SK-N-SH (cell line): ENCODE measurements around the gene PRKG1. TPM values are rescaled to one million over a fixed set of nuclear protein-coding genes. Genes with fewer than 3 reads are reported as not detected.

ENCODE experiments used
- CTCF ChIA-PET: fragments of 300-600, 350-600 bp; formaldehyde crosslinking; extraction: SDS; loops from one replicate; lab custom pipeline; 2021; lab: Yijun Ruan, JAX
- POLR2A ChIA-PET: fragments of 350-600 bp; sonication (Branson Sonifier 250); formaldehyde crosslinking; extraction: SDS; loops from one replicate; lab custom pipeline; 2020; ENCODE audit warnings: antibody characterized with exemption, inconsistent platforms; lab: Yijun Ruan, JAX
- DNase-seq: peaks from one replicate; pipeline ENCODE4 v3.0.0; 2012
- H2AFZ ChIP-seq: fragments of 200-600 bp; sonication (generic); 2 replicates; pipeline ENCODE4 v1.8.1; 2016; ENCODE audit warnings: antibody characterized with exemption, mild to moderate bottlenecking, low read depth
- H3F3A ChIP-seq: fragments of 200-600 bp; sonication (generic); replicated peaks from 2 replicates; pipeline ENCODE3; 2016; ENCODE audit warnings: antibody characterized with exemption, mild to moderate bottlenecking; ENCODE audit not compliant: insufficient read depth
- H3K27ac ChIP-seq, 2 experiments: fragments of 200-500 bp in 1 of 2; fragments of 200-600 bp in 1 of 2; sonication (Bioruptor generic) in 1 of 2; sonication (generic), shearing (Covaris generic) in 1 of 2; 2 replicates each; pipeline versions ENCODE4 v1.5.1 to v1.6.1; 2014 to 2016; ENCODE audit warnings: low read depth in 2 of 2, inconsistent platforms in 1 of 2, low read length in 1 of 2, mild to moderate bottlenecking in 1 of 2, mixed read lengths in 1 of 2
- H3K27me3 ChIP-seq: fragments of 200-600 bp; sonication (generic), shearing (Covaris generic); 2 replicates; pipeline ENCODE4 v1.6.1; 2016; ENCODE audit warnings: mixed run types; ENCODE audit not compliant: insufficient read depth
- H3K36me3 ChIP-seq, 2 experiments: fragments of 200-500 bp in 1 of 2; fragments of 200-600 bp in 1 of 2; sonication (Bioruptor generic) in 1 of 2; sonication (generic) in 1 of 2; replicated peaks in 1 of 2; 2 replicates each; pipeline versions ENCODE3 to v1.5.1; 2014 to 2016; ENCODE audit warnings: low read length in 1 of 2, mild to moderate bottlenecking in 1 of 2; ENCODE audit not compliant: insufficient read depth in 2 of 2, control insufficient read depth in 1 of 2
- H3K4me1 ChIP-seq, 2 experiments: fragments of 200-500 bp in 1 of 2; fragments of 200-600 bp in 1 of 2; sonication (Bioruptor generic) in 1 of 2; sonication (generic), shearing (Covaris generic) in 1 of 2; 2 replicates each; pipeline versions ENCODE4 v1.5.1 to v1.6.1; 2014 to 2016; ENCODE audit warnings: low read depth in 1 of 2, low read length in 1 of 2, mixed run types in 1 of 2; ENCODE audit not compliant: insufficient read depth in 2 of 2, control insufficient read depth in 1 of 2
- H3K4me2 ChIP-seq: fragments of 200-600 bp; sonication (generic), shearing (Covaris generic); 2 replicates; pipeline ENCODE4 v1.6.1; 2017; ENCODE audit warnings: mixed run types
- H3K4me3 ChIP-seq, 2 experiments: fragments of 200-500 bp in 1 of 2; fragments of 200-600 bp in 1 of 2; sonication (Bioruptor generic) in 1 of 2; sonication (generic), shearing (Covaris generic) in 1 of 2; 2 replicates each; pipeline versions ENCODE4 v1.5.1 to v1.8.1; 2014 to 2016; ENCODE audit warnings: low read depth in 2 of 2, inconsistent platforms in 1 of 2, low read length in 1 of 2, mild to moderate bottlenecking in 1 of 2, mixed read lengths in 1 of 2, moderate library complexity in 1 of 2
- H3K79me2 ChIP-seq: fragments of 200-600 bp; sonication (generic); 2 replicates; pipeline ENCODE4 v1.8.1; 2017; ENCODE audit warnings: mild to moderate bottlenecking; ENCODE audit not compliant: insufficient read depth
- H3K9ac ChIP-seq: fragments of 200-600 bp; sonication (generic); 2 replicates; pipeline ENCODE4 v1.6.1; 2017; ENCODE audit warnings: mixed run types
- H3K9me2 ChIP-seq: fragments of 200-600 bp; sonication (generic); 2 replicates; pipeline ENCODE4 v1.6.1; 2017; ENCODE audit warnings: mixed run types
- H3K9me3 ChIP-seq: fragments of 200-600 bp; sonication (generic); 2 replicates; pipeline ENCODE4 v1.6.1; 2017; ENCODE audit warnings: mixed run types, mild to moderate bottlenecking, moderate library complexity
- H4K20me1 ChIP-seq: fragments of 200-600 bp; sonication (generic); 2 replicates; pipeline ENCODE4 v1.6.1; 2017; ENCODE audit warnings: mild to moderate bottlenecking, mixed run types; ENCODE audit not compliant: insufficient read depth
- CHD2 ChIP-seq: fragments of 150-350 bp; IDR thresholded peaks from 2 replicates; pipeline ENCODE4 v1.6.1; 2018; ENCODE audit warnings: low read length; ENCODE audit not compliant: partially characterized antibody
- CTCF ChIP-seq: fragments of 200-600 bp; sonication (generic); IDR thresholded peaks from 2 replicates; pipeline ENCODE4 v1.6.1; 2017; ENCODE audit warnings: antibody characterized with exemption, mild to moderate bottlenecking, moderate library complexity
- EZH2phosphoT487 ChIP-seq: fragments of 200-600 bp; sonication (generic); IDR thresholded peaks from 2 replicates; pipeline ENCODE4 v1.6.1; 2017; ENCODE audit warnings: low read depth, mixed run types, mild to moderate bottlenecking, antibody characterized with exemption, moderate library complexity, borderline replicate concordance
- FOXJ3 ChIP-seq: sonication (generic); formaldehyde crosslinking; IDR thresholded peaks from 2 replicates; pipeline ENCODE4 v1.5.1; 2020; ENCODE audit warnings: mild to moderate bottlenecking, missing genetic modification reagents
- GABPA ChIP-seq: IDR thresholded peaks from 2 replicates; pipeline ENCODE4 v1.4.0; 2012; ENCODE audit warnings: low read depth, mild to moderate bottlenecking
- GATA2 ChIP-seq: sonication (generic); formaldehyde crosslinking; IDR thresholded peaks from 2 replicates; pipeline ENCODE4 v1.5.0; 2020; ENCODE audit warnings: mild to moderate bottlenecking, missing genetic modification reagents
- MAX ChIP-seq: IDR thresholded peaks from 2 replicates; pipeline ENCODE4 v1.4.0; 2012; ENCODE audit warnings: low read depth
- MXI1 ChIP-seq: IDR thresholded peaks from 2 replicates; pipeline ENCODE4 v1.6.1; 2012; ENCODE audit warnings: mild to moderate bottlenecking, low read depth, low read length, improper control_type of control experiment
- NFIC ChIP-seq: IDR thresholded peaks from 2 replicates; pipeline ENCODE4 v1.4.0; 2012; ENCODE audit warnings: borderline replicate concordance
- RAD21 ChIP-seq: IDR thresholded peaks from 2 replicates; pipeline ENCODE4 v1.6.1; 2012; ENCODE audit warnings: mild to moderate bottlenecking, low read length
- RCOR1 ChIP-seq: fragments of 150-350 bp; IDR thresholded peaks from 2 replicates; pipeline ENCODE4 v1.6.1; 2017; ENCODE audit warnings: antibody characterized with exemption, low read length
- RFX5 ChIP-seq: IDR thresholded peaks from 2 replicates; pipeline ENCODE4 v1.6.1; 2012; ENCODE audit warnings: mild to moderate bottlenecking, improper control_type of control experiment, low read length
- RXRA ChIP-seq: IDR thresholded peaks from 2 replicates; pipeline ENCODE4 v1.4.0; 2012; ENCODE audit warnings: low read depth, mild to moderate bottlenecking, borderline replicate concordance
- SIN3A ChIP-seq: IDR thresholded peaks from 2 replicates; pipeline ENCODE4 v1.6.1; 2012; ENCODE audit warnings: low read depth, mild to moderate bottlenecking, low read length, moderate library complexity, borderline replicate concordance
- TAF1 ChIP-seq: IDR thresholded peaks from 2 replicates; pipeline ENCODE4 v1.6.1; 2012; ENCODE audit warnings: low read depth, mild to moderate bottlenecking, low read length, moderate library complexity, borderline replicate concordance
- TCF12 ChIP-seq: IDR thresholded peaks from 2 replicates; pipeline ENCODE4 v1.4.0; 2012
- TEAD4 ChIP-seq: IDR thresholded peaks from 2 replicates; pipeline ENCODE4 v1.4.0; 2012; ENCODE audit warnings: mild to moderate bottlenecking, borderline replicate concordance; ENCODE audit not compliant: insufficient read depth
- WGBS: methylation state at CpG from one replicate; pipeline ENCODE4 v1.1.6; 2017; ENCODE audit warnings: low lambda C conversion rate; 5-methylcytosine and 5-hydroxymethylcytosine counted together
- polyA plus RNA-seq, 3 experiments: library from polyadenylated mRNA; depleted of rRNA; stranded (reverse); fragments of >200 nt; gene quantifications; 2 replicates each; pipeline ENCODE4 v1.2.3, GENCODE V29; 2012
- TF ChIP-seq, protein P1 (sequence below): IDR thresholded peaks from 2 replicates; pipeline ENCODE4 v1.6.1; 2012; ENCODE audit warnings: mild to moderate bottlenecking, low read depth, low read length, moderate library complexity

Gene PRKG1
- polyA plus RNA-seq, 1 of the 3 experiments (the other 2 are of a cell fraction), result 4.1 TPM

GRCh38 chr10:52029628-52030027 lies 955.3 kb downstream of the PRKG1 start:
- no peak for DNase-seq
- TF ChIP-seq, protein P1, sequence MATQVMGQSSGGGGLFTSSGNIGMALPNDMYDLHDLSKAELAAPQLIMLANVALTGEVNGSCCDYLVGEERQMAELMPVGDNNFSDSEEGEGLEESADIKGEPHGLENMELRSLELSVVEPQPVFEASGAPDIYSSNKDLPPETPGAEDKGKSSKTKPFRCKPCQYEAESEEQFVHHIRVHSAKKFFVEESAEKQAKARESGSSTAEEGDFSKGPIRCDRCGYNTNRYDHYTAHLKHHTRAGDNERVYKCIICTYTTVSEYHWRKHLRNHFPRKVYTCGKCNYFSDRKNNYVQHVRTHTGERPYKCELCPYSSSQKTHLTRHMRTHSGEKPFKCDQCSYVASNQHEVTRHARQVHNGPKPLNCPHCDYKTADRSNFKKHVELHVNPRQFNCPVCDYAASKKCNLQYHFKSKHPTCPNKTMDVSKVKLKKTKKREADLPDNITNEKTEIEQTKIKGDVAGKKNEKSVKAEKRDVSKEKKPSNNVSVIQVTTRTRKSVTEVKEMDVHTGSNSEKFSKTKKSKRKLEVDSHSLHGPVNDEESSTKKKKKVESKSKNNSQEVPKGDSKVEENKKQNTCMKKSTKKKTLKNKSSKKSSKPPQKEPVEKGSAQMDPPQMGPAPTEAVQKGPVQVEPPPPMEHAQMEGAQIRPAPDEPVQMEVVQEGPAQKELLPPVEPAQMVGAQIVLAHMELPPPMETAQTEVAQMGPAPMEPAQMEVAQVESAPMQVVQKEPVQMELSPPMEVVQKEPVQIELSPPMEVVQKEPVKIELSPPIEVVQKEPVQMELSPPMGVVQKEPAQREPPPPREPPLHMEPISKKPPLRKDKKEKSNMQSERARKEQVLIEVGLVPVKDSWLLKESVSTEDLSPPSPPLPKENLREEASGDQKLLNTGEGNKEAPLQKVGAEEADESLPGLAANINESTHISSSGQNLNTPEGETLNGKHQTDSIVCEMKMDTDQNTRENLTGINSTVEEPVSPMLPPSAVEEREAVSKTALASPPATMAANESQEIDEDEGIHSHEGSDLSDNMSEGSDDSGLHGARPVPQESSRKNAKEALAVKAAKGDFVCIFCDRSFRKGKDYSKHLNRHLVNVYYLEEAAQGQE, result no peak
- no peak for TF ChIP-seq TAF1
- TF ChIP-seq EZH2phosphoT487, result no peak
- no peak for TF ChIP-seq RXRA
- TF ChIP-seq GATA2 (CRISPR knock-in tag), result no peak
- no peak for TF ChIP-seq CHD2
- no peak for TF ChIP-seq TCF12
- TF ChIP-seq GABPA, result no peak
- no peak for TF ChIP-seq TEAD4
- TF ChIP-seq RFX5, result no peak
- no peak for TF ChIP-seq CTCF
- no peak for TF ChIP-seq MAX
- no peak for TF ChIP-seq MXI1
- no peak for TF ChIP-seq FOXJ3 (CRISPR knock-in tag)
- TF ChIP-seq RCOR1, result no peak
- TF ChIP-seq SIN3A, result no peak
- no peak for TF ChIP-seq NFIC
- no peak for TF ChIP-seq RAD21
- TF ChIP-seq, all 33 proteins: peak for 0
- Histone ChIP-seq H3K4me3 (no peak overlapping the region), H3K4me2 (no peak overlapping the region), H3K9ac (no peak overlapping the region), H3K9me2 (no peaks in the 10 kb centered on the region), H3F3A (no peaks in the 10 kb centered on the region), H4K20me1 (no peaks in the 10 kb centered on the region), H3K79me2 (no peaks in the 10 kb centered on the region), H3K27ac (no peak overlapping the region), H3K27me3 (no peaks in the 10 kb centered on the region), H3K9me3 (no peaks in the 10 kb centered on the region), H2AFZ (no peak overlapping the region), H3K4me1 (no peaks in the 10 kb centered on the region; a peak in 1 of 4 replicates), H3K36me3 (no peaks in the 10 kb centered on the region)
- WGBS, result 71% methylated on average over 2 of the region's 2 CpGs
- ChIA-PET POLR2A (no interaction called here), CTCF (interaction anchor here (0.8 kb wide), 1 partner anchor 25 kb away, joined by 3 read pairs; no protein-coding TSS in a partner anchor)
